Stimulated activated CD4-positive, alpha-beta T cell treated with anti-CD3 and anti-CD28 coated beads, Interleukin-2, amount 100 ng/mL, for 24 hours (primary cell): ENCODE results near the gene MMUT.
"Not testable (repeated sequence)": the region's sequence is repeated elsewhere in the genome, so short reads cannot be mapped to it uniquely, and the experiment has no call there.

Experiments
- DNase-seq, 2 donors: peaks; one replicate each; pipeline ENCODE4 v3.0.0-alpha.2; 2020

Gene MMUT

DNA sequence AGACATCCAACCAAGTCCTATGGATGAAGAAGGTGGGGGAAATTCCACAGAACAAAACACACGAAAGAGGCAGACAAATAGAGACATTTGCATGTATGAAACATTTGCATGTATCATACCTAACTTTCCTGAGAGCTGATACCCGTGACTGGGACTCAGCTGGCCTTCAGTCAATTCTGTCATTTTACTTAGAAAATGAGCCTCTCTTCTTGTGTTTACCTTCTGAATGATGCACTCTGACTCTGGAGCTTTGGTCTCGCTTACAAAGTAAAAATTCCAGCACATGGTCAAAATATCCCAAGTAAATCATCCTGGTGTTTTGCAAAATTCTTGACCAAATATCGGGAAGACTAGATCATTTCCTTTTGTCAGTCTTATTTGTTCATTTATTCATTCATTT, 46.9 kb downstream of the MMUT start:
- DNase-seq = no peak

DNA sequence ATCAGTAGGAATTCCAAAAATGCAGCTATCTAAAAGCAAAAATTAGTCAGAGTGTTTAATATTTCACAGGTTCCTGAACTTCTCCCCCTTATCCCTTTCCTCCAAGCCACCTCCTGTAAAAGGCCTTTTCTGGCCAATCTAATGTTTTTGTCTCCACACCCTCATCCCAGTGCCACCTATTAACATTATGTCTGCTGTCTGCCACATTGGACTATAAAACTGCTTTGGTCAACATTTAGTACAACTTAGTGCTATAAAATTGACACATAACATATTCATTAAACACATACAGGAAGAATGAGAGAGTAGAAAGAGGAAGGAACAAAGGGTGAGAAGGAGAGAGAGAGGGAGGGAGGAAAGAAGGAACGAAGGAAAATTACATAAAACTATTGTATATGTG, 47.7 kb downstream of the MMUT start:
- no peak for DNase-seq

DNA sequence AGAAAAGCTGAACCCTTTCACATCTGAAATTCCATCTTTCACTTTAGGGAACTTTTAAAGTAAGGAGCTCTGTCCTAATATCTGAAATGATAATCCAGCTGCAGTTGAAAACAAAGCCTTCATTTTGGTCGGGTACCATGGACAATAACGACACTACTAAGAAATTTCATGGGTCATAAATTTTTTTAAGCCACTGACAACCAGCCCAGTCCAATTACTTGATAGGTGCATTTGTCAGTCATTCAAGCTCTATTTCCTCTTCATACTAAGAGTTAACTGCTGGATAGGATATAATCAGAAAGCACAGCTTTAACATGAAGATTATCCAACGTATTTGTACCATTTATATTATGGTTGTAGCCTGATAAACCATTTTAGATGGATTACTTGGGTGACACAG, 52.5 kb downstream of the MMUT start:
- DNase-seq = no peak

DNA sequence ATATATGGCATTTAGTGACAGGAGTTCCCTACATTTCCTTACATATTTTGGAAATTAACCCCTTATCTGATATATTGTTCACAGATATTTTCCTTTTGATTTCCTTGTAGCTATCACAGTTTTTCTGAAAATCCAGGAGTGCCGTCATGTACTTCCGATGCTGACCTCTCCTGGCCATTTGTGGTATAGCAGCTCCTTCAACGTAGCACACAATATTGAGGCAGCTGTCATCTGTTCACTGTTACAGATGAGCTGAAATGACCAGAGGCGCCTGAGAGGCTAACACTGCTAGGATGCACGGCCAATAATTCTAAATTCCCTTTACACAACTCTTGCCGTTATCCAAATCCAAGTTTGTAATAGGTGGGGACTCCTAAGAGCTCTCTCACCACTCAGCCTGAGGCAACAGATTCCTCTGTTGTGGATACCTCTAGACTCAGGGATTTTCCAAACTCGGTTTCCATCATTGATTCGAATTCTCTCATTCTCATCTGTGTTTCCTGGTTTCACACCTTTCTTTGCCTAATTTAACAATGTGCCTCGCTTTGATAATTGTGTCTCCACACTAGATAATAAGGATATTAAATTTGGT, 53.0 kb downstream of the MMUT start:
- DNase-seq = peak; percentile 71 to 74

DNA sequence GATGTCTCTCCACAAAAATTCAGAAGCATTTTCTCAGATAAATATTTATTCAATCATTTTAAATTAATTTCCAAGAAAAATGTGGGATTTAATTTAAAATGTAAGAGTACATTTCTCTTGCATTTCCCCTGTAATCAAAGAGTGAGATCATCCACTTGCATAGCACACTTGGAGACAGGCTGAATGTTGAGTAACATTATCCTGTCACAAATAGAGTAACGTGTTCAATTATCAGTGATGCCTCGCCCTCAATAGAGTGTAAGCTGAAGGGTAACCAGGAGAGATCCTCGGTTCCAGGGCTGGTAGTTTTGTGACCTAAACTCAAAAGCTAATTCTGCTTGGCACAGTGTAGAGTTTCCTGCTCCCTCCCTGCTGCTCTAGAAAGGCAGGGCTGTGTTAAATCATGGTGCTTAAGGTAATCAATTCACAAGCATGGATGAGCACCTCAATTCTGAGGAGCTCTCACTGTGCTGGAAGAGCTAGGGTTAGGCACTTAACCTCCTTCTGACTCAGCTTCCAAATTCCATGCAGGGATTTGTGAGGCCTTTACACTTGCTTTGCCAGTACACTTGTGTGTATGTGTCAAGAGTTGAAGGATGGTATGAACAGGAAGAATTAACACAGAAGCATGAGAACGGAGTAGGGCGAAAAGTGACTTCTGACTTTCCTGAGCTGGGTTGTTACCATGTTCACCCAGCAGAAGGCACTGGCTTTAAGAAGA, 56.6 kb downstream of the MMUT start:
- no peak for DNase-seq

DNA sequence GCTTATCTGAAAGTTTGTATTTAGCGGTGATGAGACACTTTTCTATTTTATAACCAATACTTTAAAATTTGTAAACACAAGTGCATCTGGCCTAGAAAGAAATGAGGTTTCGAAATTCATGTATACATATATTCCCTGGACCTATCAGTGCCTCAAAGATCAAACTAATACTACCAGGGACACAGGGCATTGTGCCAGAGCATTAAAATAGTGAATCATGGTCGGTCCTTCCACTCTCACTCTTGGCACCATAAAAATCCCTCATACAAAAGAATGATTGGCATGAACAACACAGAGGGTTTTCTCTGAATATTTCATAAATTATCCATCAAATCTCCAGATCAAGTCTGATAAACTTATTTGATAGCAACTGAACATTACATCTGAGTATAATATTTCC, 62.0 kb downstream of the MMUT start:
- no peak for DNase-seq

GRCh38 chr6:49386667-49387508, 76.2 kb downstream of the MMUT start:
- not testable (repeated sequence) for DNase-seq

DNA sequence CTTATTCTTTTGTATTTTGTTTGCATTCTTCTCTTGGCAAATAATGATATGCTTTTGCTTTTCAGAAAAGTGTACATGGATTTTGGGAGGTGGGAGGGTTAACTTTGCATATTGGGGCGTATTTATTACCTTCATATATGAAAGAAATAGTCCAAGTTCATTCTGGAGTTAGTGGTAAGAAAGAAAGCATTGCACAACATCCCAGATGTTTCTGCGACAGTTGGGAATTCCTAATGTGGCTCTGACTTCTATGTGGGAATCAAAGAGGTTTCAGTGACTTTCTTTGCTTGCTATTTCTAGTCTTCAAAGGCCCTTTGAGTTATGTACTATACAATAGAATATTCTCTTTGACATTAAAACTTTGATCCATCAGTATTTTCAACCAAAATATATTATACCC, 78.1 kb downstream of the MMUT start:
- DNase-seq = no peak
